DOHH2 (cell line): ENCODE results near the gene RALGPS2.

Experiments used
- H3F3A ChIP-seq: fragments of 200-600 bp; sonication (generic), shearing (Covaris generic); 2 replicates; pipeline ENCODE4 v1.6.0; 2016; ENCODE audit warnings: antibody characterized with exemption, mild to moderate bottlenecking; ENCODE audit not compliant: control insufficient read depth, insufficient read depth
- H3K27ac ChIP-seq: fragments of 200-600 bp; sonication (generic); 2 replicates; pipeline ENCODE4 v1.5.1; 2014; ENCODE audit warnings: low read depth, mild to moderate bottlenecking, low read length, moderate library complexity
- H3K27me3 ChIP-seq: fragments of 200-600 bp; sonication (generic); 2 replicates; pipeline ENCODE4 v1.6.1; 2014; ENCODE audit warnings: mild to moderate bottlenecking, low read length, mixed read lengths; ENCODE audit not compliant: control insufficient read depth
- H3K36me3 ChIP-seq: fragments of 200-600 bp; sonication (generic); 2 replicates; pipeline ENCODE4 v1.6.1; 2014; ENCODE audit warnings: mild to moderate bottlenecking, low read length, moderate library complexity, mixed read lengths; ENCODE audit not compliant: control insufficient read depth
- H3K4me1 ChIP-seq: fragments of 200-600 bp; sonication (generic); 2 replicates; pipeline ENCODE4 v1.6.1; 2014; ENCODE audit warnings: mild to moderate bottlenecking, low read length, mixed read lengths; ENCODE audit not compliant: control insufficient read depth
- H3K4me2 ChIP-seq: fragments of 200-600 bp; sonication (generic); 2 replicates; pipeline ENCODE4 v1.6.0; 2014; ENCODE audit warnings: mild to moderate bottlenecking, low read length, moderate library complexity
- H3K4me3 ChIP-seq: fragments of 200-600 bp; sonication (generic); 2 replicates; pipeline ENCODE4 v1.5.1; 2014; ENCODE audit warnings: mild to moderate bottlenecking, low read length, mixed read lengths
- H3K79me2 ChIP-seq: fragments of 200-600 bp; sonication (generic); 2 replicates; pipeline ENCODE4 v1.6.1; 2014; ENCODE audit warnings: mild to moderate bottlenecking, low read length, mixed read lengths; ENCODE audit not compliant: control insufficient read depth
- H3K9me2 ChIP-seq: fragments of 200-600 bp; sonication (generic); replicated peaks from 2 replicates; pipeline ENCODE4 v1.6.1; 2014; ENCODE audit warnings: mild to moderate bottlenecking, low read length, mixed read lengths; ENCODE audit not compliant: control insufficient read depth
- H3K9me3 ChIP-seq: fragments of 200-600 bp; sonication (generic); 2 replicates; pipeline ENCODE4 v1.6.1; 2014; ENCODE audit warnings: antibody characterized with exemption, low read length, mixed read lengths; ENCODE audit not compliant: control insufficient read depth, insufficient read depth
- H4K20me1 ChIP-seq: fragments of 200-600 bp; sonication (generic); 2 replicates; pipeline ENCODE4 v1.6.0; 2014; ENCODE audit warnings: low read depth, mild to moderate bottlenecking, antibody characterized with exemption, low read length, moderate library complexity; ENCODE audit not compliant: control insufficient read depth, insufficient read depth
- CTCF ChIP-seq: fragments of 200-600 bp; sonication (generic); IDR thresholded peaks from one replicate; pipeline ENCODE4 v1.5.1; 2014; ENCODE audit warnings: antibody characterized with exemption, mild to moderate bottlenecking, low read depth, low read length; ENCODE audit not compliant: poor library complexity, severe bottlenecking
- EZH2phosphoT487 ChIP-seq: fragments of 200-600 bp; sonication (generic); IDR thresholded peaks from 2 replicates; pipeline ENCODE4 v1.6.1; 2017; ENCODE audit warnings: borderline replicate concordance, mild to moderate bottlenecking, antibody characterized with exemption, low read length, moderate library complexity, mixed read lengths

The RALGPS2 gene

GRCh38 chr1:178802873-178803272 lies 77.8 kb downstream of the RALGPS2 start:
- H3K79me2 ChIP-seq, result peaks cover 68% of the 10 kb centered on the region
- TF ChIP-seq EZH2phosphoT487 (no peak), CTCF (no peak)
- H3K36me3 ChIP-seq, result peaks cover 62% of the 10 kb centered on the region

GRCh38 chr1:178806665-178807300 lies 81.7 kb downstream of the RALGPS2 start:
- H3K4me1 ChIP-seq, result no peaks in the 10 kb centered on the region
- H3K27ac ChIP-seq, result no peak overlapping the region
- no peaks in the 10 kb centered on the region for H3K9me2 ChIP-seq
- no peaks in the 10 kb centered on the region for H3K27me3 ChIP-seq
- TF ChIP-seq EZH2phosphoT487 (no peak), CTCF (no peak)
- peaks cover 57% of the 10 kb centered on the region for H3K36me3 ChIP-seq
- H3K9me3 ChIP-seq, result no peaks in the 10 kb centered on the region
- H3K4me3 ChIP-seq, result no peak overlapping the region
- no peak overlapping the region for H3K4me2 ChIP-seq
- H3F3A ChIP-seq, result 0 out of 2 replicates have a peak, but pooled peaks cover 2% of the 10 kb centered on the region
- H4K20me1 ChIP-seq, result no peaks in the 10 kb centered on the region
- H3K79me2 ChIP-seq, result peaks cover 53% of the 10 kb centered on the region

More at GRCh38 chr1:178802873-178803272, 77.8 kb downstream of the RALGPS2 start:
- Histone ChIP-seq H3K4me2 (no peak overlapping the region), H3K4me3 (no peak overlapping the region), H4K20me1 (no peaks in the 10 kb centered on the region), H3K27ac (no peak overlapping the region), H3K9me2 (no peaks in the 10 kb centered on the region), H3K4me1 (no peaks in the 10 kb centered on the region), H3K9me3 (0 out of 2 replicates have a peak, but pooled peaks cover 4% of the 10 kb centered on the region), H3F3A (no peaks in the 10 kb centered on the region), H3K27me3 (no peaks in the 10 kb centered on the region)

GRCh38 chr1:178808529-178808928 lies 83.5 kb downstream of the RALGPS2 start:
- TF ChIP-seq CTCF (no peak), EZH2phosphoT487 (no peak)
- Histone ChIP-seq H3K36me3 (peaks cover 58% of the 10 kb centered on the region), H3K79me2 (peaks cover 43% of the 10 kb centered on the region), H3K27me3 (no peaks in the 10 kb centered on the region), H3F3A (0 out of 2 replicates have a peak, but pooled peaks cover 2% of the 10 kb centered on the region), H3K27ac (no peak overlapping the region), H3K9me3 (no peaks in the 10 kb centered on the region), H3K4me2 (no peak overlapping the region), H3K4me1 (no peaks in the 10 kb centered on the region), H3K9me2 (no peaks in the 10 kb centered on the region), H4K20me1 (no peaks in the 10 kb centered on the region), H3K4me3 (no peak overlapping the region)
